GM23338 (cell line): ENCODE data around the gene DOCK6. TPM values are rescaled to one million over a fixed set of nuclear protein-coding genes. Genes with fewer than 3 reads are reported as not detected.

Experiments used
- CREB1 ChIP-seq: fragments of 250-450 bp; sonication (Bioruptor Pico); IDR thresholded peaks from 2 replicates; pipeline ENCODE4 v1.5.0; 2020; ENCODE audit warnings: low read depth, mild to moderate bottlenecking, moderate library complexity
- EZH2 ChIP-seq: fragments of 200-600 bp; sonication (generic); IDR thresholded peaks from one replicate; pipeline ENCODE4 v1.8.0; 2017; ENCODE audit warnings: antibody characterized with exemption, mild to moderate bottlenecking, low read depth; ENCODE audit not compliant: unreplicated experiment
- EZH2phosphoT487 ChIP-seq: fragments of 200-600 bp; sonication (generic); IDR thresholded peaks from one replicate; pipeline ENCODE4 v1.8.1; 2018; ENCODE audit warnings: antibody characterized with exemption; ENCODE audit not compliant: unreplicated experiment
- JUNB ChIP-seq: IDR thresholded peaks from one replicate; pipeline ENCODE4 v1.6.1; 2016; ENCODE audit warnings: antibody characterized with exemption; ENCODE audit not compliant: unreplicated experiment
- polyA plus RNA-seq: library from polyadenylated mRNA; unstranded; fragments of >200 nt; fragmentation: Nextera tagmentation; extraction: Ambion mirVana; gene quantifications from 2 replicates; pipeline ENCODE4 v1.2.1, GENCODE V29; 2016
- total RNA-seq: library from RNA; depleted of rRNA; stranded (reverse); fragments of >200 nt; shearing (Covaris generic); gene quantifications from 2 replicates; pipeline ENCODE4 v1.2.3, GENCODE V29; 2014
- TF ChIP-seq, protein P1 (sequence below): fragments of 250-450 bp; sonication (Bioruptor Pico); IDR thresholded peaks from 2 replicates; pipeline ENCODE4 v1.5.0; 2020; ENCODE audit warnings: mild to moderate bottlenecking, moderate library complexity
- TF ChIP-seq, protein P2 (sequence below): IDR thresholded peaks from one replicate; pipeline ENCODE4 v1.6.1; 2018; ENCODE audit warnings: antibody characterized with exemption; ENCODE audit not compliant: unreplicated experiment
- TF ChIP-seq, protein P3 (sequence below), 2 experiments: fragments of 200-600 bp in 1 of 2; sonication (generic) in 1 of 2; conservative IDR thresholded peaks; 2 replicates each; pipeline versions ENCODE4 v1.5.1 to v1.6.1; 2016 to 2017; ENCODE audit warnings: antibody characterized with exemption in 2 of 2, low read depth in 2 of 2, mild to moderate bottlenecking in 2 of 2, moderate library complexity in 1 of 2

DOCK6 gene
- total and polyA plus RNA-seq, 2 experiments from 2014 or later, result 34.6 to 49.0 TPM

DNA sequence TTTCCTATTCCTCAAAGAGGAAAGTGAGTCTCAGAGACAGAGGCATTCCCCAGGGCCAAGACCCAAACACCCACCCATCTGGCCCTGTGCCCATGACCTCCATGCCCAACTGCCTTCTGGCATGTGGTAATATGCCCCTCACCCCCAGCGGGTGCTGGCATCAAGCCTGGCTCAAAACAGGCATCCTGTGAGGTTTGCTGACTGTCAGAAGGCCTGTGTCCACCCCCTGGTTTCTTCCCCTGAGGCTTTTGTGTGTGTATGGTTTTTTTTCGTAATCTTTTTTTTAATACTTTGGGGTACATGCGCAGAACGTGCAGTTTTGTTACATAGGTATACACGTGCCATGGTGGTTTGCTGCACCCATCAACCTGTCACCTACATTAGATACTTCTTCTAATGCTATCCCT lies 57.4 kb downstream of the DOCK6 start (continued):
- TF ChIP-seq, protein P1, sequence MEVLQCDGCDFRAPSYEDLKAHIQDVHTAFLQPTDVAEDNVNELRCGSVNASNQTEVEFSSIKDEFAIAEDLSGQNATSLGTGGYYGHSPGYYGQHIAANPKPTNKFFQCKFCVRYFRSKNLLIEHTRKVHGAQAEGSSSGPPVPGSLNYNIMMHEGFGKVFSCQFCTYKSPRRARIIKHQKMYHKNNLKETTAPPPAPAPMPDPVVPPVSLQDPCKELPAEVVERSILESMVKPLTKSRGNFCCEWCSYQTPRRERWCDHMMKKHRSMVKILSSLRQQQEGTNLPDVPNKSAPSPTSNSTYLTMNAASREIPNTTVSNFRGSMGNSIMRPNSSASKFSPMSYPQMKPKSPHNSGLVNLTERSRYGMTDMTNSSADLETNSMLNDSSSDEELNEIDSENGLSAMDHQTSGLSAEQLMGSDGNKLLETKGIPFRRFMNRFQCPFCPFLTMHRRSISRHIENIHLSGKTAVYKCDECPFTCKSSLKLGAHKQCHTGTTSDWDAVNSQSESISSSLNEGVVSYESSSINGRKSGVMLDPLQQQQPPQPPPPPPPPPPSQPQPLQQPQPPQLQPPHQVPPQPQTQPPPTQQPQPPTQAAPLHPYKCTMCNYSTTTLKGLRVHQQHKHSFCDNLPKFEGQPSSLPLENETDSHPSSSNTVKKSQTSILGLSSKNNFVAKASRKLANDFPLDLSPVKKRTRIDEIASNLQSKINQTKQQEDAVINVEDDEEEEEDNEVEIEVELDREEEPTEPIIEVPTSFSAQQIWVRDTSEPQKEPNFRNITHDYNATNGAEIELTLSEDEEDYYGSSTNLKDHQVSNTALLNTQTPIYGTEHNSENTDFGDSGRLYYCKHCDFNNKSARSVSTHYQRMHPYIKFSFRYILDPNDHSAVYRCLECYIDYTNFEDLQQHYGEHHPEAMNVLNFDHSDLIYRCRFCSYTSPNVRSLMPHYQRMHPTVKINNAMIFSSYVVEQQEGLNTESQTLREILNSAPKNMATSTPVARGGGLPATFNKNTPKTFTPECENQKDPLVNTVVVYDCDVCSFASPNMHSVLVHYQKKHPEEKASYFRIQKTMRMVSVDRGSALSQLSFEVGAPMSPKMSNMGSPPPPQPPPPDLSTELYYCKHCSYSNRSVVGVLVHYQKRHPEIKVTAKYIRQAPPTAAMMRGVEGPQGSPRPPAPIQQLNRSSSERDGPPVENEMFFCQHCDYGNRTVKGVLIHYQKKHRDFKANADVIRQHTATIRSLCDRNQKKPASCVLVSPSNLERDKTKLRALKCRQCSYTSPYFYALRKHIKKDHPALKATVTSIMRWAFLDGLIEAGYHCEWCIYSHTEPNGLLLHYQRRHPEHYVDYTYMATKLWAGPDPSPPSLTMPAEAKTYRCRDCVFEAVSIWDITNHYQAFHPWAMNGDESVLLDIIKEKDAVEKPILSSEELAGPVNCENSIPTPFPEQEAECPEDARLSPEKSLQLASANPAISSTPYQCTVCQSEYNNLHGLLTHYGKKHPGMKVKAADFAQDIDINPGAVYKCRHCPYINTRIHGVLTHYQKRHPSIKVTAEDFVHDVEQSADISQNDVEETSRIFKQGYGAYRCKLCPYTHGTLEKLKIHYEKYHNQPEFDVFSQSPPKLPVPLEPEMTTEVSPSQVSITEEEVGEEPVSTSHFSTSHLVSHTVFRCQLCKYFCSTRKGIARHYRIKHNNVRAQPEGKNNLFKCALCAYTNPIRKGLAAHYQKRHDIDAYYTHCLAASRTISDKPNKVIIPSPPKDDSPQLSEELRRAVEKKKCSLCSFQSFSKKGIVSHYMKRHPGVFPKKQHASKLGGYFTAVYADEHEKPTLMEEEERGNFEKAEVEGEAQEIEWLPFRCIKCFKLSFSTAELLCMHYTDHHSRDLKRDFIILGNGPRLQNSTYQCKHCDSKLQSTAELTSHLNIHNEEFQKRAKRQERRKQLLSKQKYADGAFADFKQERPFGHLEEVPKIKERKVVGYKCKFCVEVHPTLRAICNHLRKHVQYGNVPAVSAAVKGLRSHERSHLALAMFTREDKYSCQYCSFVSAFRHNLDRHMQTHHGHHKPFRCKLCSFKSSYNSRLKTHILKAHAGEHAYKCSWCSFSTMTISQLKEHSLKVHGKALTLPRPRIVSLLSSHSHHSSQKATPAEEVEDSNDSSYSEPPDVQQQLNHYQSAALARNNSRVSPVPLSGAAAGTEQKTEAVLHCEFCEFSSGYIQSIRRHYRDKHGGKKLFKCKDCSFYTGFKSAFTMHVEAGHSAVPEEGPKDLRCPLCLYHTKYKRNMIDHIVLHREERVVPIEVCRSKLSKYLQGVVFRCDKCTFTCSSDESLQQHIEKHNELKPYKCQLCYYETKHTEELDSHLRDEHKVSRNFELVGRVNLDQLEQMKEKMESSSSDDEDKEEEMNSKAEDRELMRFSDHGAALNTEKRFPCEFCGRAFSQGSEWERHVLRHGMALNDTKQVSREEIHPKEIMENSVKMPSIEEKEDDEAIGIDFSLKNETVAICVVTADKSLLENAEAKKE (CRISPR knock-in tag), result no peak
- no peak for TF ChIP-seq CREB1
- no peak for TF ChIP-seq EZH2phosphoT487
- TF ChIP-seq, protein P2, sequence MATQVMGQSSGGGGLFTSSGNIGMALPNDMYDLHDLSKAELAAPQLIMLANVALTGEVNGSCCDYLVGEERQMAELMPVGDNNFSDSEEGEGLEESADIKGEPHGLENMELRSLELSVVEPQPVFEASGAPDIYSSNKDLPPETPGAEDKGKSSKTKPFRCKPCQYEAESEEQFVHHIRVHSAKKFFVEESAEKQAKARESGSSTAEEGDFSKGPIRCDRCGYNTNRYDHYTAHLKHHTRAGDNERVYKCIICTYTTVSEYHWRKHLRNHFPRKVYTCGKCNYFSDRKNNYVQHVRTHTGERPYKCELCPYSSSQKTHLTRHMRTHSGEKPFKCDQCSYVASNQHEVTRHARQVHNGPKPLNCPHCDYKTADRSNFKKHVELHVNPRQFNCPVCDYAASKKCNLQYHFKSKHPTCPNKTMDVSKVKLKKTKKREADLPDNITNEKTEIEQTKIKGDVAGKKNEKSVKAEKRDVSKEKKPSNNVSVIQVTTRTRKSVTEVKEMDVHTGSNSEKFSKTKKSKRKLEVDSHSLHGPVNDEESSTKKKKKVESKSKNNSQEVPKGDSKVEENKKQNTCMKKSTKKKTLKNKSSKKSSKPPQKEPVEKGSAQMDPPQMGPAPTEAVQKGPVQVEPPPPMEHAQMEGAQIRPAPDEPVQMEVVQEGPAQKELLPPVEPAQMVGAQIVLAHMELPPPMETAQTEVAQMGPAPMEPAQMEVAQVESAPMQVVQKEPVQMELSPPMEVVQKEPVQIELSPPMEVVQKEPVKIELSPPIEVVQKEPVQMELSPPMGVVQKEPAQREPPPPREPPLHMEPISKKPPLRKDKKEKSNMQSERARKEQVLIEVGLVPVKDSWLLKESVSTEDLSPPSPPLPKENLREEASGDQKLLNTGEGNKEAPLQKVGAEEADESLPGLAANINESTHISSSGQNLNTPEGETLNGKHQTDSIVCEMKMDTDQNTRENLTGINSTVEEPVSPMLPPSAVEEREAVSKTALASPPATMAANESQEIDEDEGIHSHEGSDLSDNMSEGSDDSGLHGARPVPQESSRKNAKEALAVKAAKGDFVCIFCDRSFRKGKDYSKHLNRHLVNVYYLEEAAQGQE, result no peak
- TF ChIP-seq, protein P3, sequence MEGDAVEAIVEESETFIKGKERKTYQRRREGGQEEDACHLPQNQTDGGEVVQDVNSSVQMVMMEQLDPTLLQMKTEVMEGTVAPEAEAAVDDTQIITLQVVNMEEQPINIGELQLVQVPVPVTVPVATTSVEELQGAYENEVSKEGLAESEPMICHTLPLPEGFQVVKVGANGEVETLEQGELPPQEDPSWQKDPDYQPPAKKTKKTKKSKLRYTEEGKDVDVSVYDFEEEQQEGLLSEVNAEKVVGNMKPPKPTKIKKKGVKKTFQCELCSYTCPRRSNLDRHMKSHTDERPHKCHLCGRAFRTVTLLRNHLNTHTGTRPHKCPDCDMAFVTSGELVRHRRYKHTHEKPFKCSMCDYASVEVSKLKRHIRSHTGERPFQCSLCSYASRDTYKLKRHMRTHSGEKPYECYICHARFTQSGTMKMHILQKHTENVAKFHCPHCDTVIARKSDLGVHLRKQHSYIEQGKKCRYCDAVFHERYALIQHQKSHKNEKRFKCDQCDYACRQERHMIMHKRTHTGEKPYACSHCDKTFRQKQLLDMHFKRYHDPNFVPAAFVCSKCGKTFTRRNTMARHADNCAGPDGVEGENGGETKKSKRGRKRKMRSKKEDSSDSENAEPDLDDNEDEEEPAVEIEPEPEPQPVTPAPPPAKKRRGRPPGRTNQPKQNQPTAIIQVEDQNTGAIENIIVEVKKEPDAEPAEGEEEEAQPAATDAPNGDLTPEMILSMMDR (conservative IDR thresholded peaks at IDR 0.05; ENCODE audit: low read depth in 2 of 2), result no peak
- no peak for TF ChIP-seq JUNB
- no peak for TF ChIP-seq EZH2
